Mammary epithelial cell (primary cell): ENCODE measurements around the gene IL17B.

Experiments
- CTCF ChIP-seq, 2 donors: IDR thresholded peaks in 1 of 2; conservative IDR thresholded peaks in 1 of 2; 2 replicates each; pipeline ENCODE4 v1.5.1; 2011 to 2012; ENCODE audit warnings: inconsistent platforms in 2 of 2, low read length in 2 of 2, mild to moderate bottlenecking in 2 of 2, control low read depth in 1 of 2, low read depth in 1 of 2; ENCODE audit not compliant: insufficient read depth in 1 of 2; ENCODE audit errors: extremely low read depth in 1 of 2
- EZH2 ChIP-seq: IDR thresholded peaks from 2 replicates; pipeline ENCODE4 v1.6.1; 2012; ENCODE audit warnings: low read length, inconsistent platforms, borderline replicate concordance

GRCh38 chr5:149407323-149408251 is 28.5 kb upstream of the IL17B start:
- TF ChIP-seq CTCF (conservative IDR thresholded peaks at IDR 0.05 in 1 of 2, IDR thresholded peaks at IDR 0.05 in 1 of 2; ENCODE audit: extremely low read depth in 1 of 2, insufficient read depth in 1 of 2, low read depth in 1 of 2, low read length in 2 of 2) (no peak), EZH2 (no peak)
